RWPE1 (cell line): ENCODE measurements around the gene CNOT4.

Source experiments
- CTCF ChIA-PET: fragments of 350-600 bp; sonication (Branson Sonifier 250); formaldehyde crosslinking; extraction: SDS; loops from one replicate; lab custom pipeline; 2021; lab: Yijun Ruan, JAX
- POLR2A ChIA-PET: fragments of 400-600 bp; formaldehyde crosslinking; extraction: SDS; loops from one replicate; lab custom pipeline; 2020; ENCODE audit warnings: antibody characterized with exemption; ENCODE audit not compliant: low non-redundant PET; lab: Yijun Ruan, JAX
- DNase-seq: peaks from one replicate; pipeline ENCODE4 v3.0.0; 2012; ENCODE audit warnings: low spot score
- H3K27ac ChIP-seq: fragments of 450-650 bp; 2 replicates; pipeline ENCODE4 v1.5.1; 2017
- CTCF ChIP-seq: fragments of 450-650 bp; conservative IDR thresholded peaks from 2 replicates; pipeline ENCODE4 v1.5.1; 2017; ENCODE audit warnings: low read depth, mild to moderate bottlenecking

The CNOT4 gene

DNA sequence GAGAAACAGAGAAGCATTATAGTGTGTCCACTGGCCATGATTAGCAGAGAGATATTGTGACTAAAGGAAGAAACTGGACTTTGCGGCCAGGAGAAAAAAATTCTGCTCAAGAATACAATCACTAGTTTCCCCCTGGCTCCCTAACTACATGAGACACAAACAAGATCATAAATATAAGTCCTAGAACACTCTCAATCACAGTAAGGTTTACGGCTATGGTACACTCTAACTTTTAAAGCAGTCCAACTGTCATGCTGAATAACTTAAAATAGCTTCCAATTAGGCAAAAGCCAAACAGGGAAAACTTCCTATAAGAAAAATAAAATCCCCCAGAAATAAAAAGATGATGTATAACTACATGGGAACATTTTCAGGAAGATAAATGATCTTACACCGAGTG is 144.2 kb downstream of the CNOT4 start:
- H3K27ac ChIP-seq = no peak overlapping the region
- no peak for TF ChIP-seq CTCF
- CTCF ChIA-PET = no interaction called here
- DNase-seq = no peak
- POLR2A ChIA-PET = no interaction called here

- POLR2A ChIA-PET = no interaction called here
- TF ChIP-seq CTCF = no peak
- no peak for DNase-seq
- CTCF ChIA-PET = interaction anchor here (0.6 kb wide), 1 partner anchor 1758 kb away, joined by 4 read pairs; no protein-coding TSS in a partner anchor
- no peak overlapping the region for H3K27ac ChIP-seq
Measured at GRCh38 chr7:135364206-135364605, 145.7 kb downstream of the CNOT4 start.

GRCh38 chr7:135362871-135363270 is 147.0 kb downstream of the CNOT4 start:
- no peak for TF ChIP-seq CTCF
- DNase-seq = no peak
- POLR2A ChIA-PET = no interaction called here
- H3K27ac ChIP-seq = no peak overlapping the region
- CTCF ChIA-PET = interaction anchor here (0.6 kb wide), 1 partner anchor 97 kb away, joined by 4 read pairs; no protein-coding TSS in a partner anchor

- no peak for TF ChIP-seq CTCF
- POLR2A ChIA-PET = no interaction called here
- no peak overlapping the region for H3K27ac ChIP-seq
- DNase-seq = no peak
- CTCF ChIA-PET = no interaction called here
Measured at GRCh38 chr7:135361788-135362187, 148.1 kb downstream of the CNOT4 start.

DNA sequence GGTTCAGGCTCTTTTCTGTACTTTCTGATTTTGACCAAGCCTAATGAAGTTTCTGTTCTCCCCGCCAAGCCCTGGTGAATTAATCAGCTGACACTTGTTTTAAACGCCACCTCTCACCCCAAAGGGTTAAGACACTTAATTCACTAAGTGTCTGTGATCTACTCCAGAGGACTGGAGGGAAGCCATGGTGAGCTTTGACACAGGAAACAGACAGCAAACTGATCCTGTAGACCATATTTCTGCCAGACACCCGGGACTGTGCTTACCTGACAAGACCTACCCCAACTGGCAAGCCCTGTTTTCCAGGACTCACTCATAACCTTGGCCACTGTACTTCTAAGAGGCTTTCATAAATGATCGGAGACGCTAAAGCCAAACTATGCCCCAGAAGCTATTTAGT is 150.3 kb downstream of the CNOT4 start:
- TF ChIP-seq CTCF = no peak
- no peak for DNase-seq
- ChIA-PET CTCF (no interaction called here), POLR2A (no interaction called here)
- H3K27ac ChIP-seq = no peak overlapping the region

GRCh38 chr7:135355377-135356048 is 154.4 kb downstream of the CNOT4 start:
- ChIA-PET POLR2A (no interaction called here), CTCF (interaction anchor here (0.5 to 0.8 kb wide), 2 partner anchors 20 to 203 kb away, joined by 3 read pairs; no protein-coding TSS in a partner anchor)
- no peak for DNase-seq

More at GRCh38 chr7:135355377-135356048, 154.4 kb downstream of the CNOT4 start:
- H3K27ac ChIP-seq = no peak overlapping the region
- no peak for TF ChIP-seq CTCF
